Right lobe of liver (tissue), 4 donors: Measurements from ENCODE around the gene SPRED1.

Experiments used
- CTCF ChIP-seq, 4 donors: fragments of 200-600 bp in 3 of 4; fragments of 450-650 bp in 1 of 4; IDR thresholded peaks; one replicate each; pipeline versions ENCODE4 v1.5.1 to v1.8.0; 2016 to 2022; ENCODE audit warnings: antibody characterized with exemption in 4 of 4, mild to moderate bottlenecking in 2 of 4
- POLR2A ChIP-seq: fragments of 450-650 bp; IDR thresholded peaks from one replicate; pipeline ENCODE4 v1.6.1; 2017; ENCODE audit warnings: antibody characterized with exemption, mild to moderate bottlenecking
- donor health status: DM: no; HTN: no; CAD: no.
- donor health status: DM: no; HTN: no; CAD: no.
- donor health status: DM: no; HTN: yes; CAD: no.

GRCh38 chr15:38228618-38229017 is 24.0 kb upstream of the SPRED1 start:
- no peak for TF ChIP-seq CTCF (IDR thresholded peaks at IDR 0.05)
- TF ChIP-seq POLR2A: no peak
